Keratinocyte (primary cell): ENCODE measurements around the gene MEP1A. TPM values are rescaled to one million over a fixed set of nuclear protein-coding genes. Genes with fewer than 3 reads are reported as not detected.

Experiments
- DNase-seq: peaks from one replicate; pipeline ENCODE4 v3.0.0-alpha.2; 2011; ENCODE audit warnings: low read depth, missing footprints, low spot score
- FAIRE-seq: peaks from 2 replicates; lab custom pipeline; 2011; peaks lifted over from hg19 to GRCh38; lab: Jason Lieb, UNC
- H2AFZ ChIP-seq: 2 replicates; pipeline ENCODE4 v1.6.0; 2012; ENCODE audit warnings: low read length, control low read depth, inconsistent platforms; ENCODE audit not compliant: control insufficient read depth
- H3K27ac ChIP-seq: 2 replicates; pipeline ENCODE4 v1.5.1; 2011; ENCODE audit warnings: low read length; ENCODE audit not compliant: control insufficient read depth, insufficient read depth
- H3K27me3 ChIP-seq: 3 replicates; pipeline ENCODE4 v1.6.0; 2011; ENCODE audit warnings: low read length; ENCODE audit not compliant: control insufficient read depth, insufficient read depth; ENCODE audit errors: extremely low read depth
- H3K36me3 ChIP-seq, 2 experiments: 2 replicates in 1 of 2; 3 replicates in 1 of 2; pipeline ENCODE4 v1.5.1; 2011; ENCODE audit warnings: low read length in 2 of 2, mild to moderate bottlenecking in 1 of 2; ENCODE audit not compliant: control insufficient read depth in 2 of 2, insufficient read depth in 2 of 2; ENCODE audit errors: extremely low read depth in 1 of 2
- H3K4me1 ChIP-seq: 3 replicates; pipeline ENCODE4 v1.5.1; 2011; ENCODE audit warnings: low read length; ENCODE audit not compliant: control insufficient read depth, insufficient read depth; ENCODE audit errors: extremely low read depth
- H3K4me2 ChIP-seq: 3 replicates; pipeline ENCODE4 v1.6.0; 2011; ENCODE audit warnings: low read depth, low read length; ENCODE audit not compliant: control insufficient read depth, insufficient read depth; ENCODE audit errors: extremely low read depth
- H3K4me3 ChIP-seq, 3 experiments: fragments of 200-600 bp in 1 of 3; sonication (generic) in 1 of 3; 2 replicates in 2 of 3; 3 replicates in 1 of 3; pipeline ENCODE4 v1.5.1; 2011 to 2016; ENCODE audit warnings: low read length in 3 of 3, mild to moderate bottlenecking in 3 of 3, control low read depth in 2 of 3, inconsistent platforms in 1 of 3, low read depth in 1 of 3, mixed read lengths in 1 of 3, mixed run types in 1 of 3, moderate library complexity in 1 of 3; ENCODE audit not compliant: control insufficient read depth in 2 of 3, insufficient read depth in 2 of 3; ENCODE audit errors: extremely low read depth in 1 of 3
- H3K79me2 ChIP-seq: 2 replicates; pipeline ENCODE4 v1.6.0; 2012; ENCODE audit warnings: low read length; ENCODE audit not compliant: control insufficient read depth, insufficient read depth
- H3K9ac ChIP-seq: 3 replicates; pipeline ENCODE4 v1.6.0; 2011; ENCODE audit warnings: low read length; ENCODE audit not compliant: control insufficient read depth, insufficient read depth; ENCODE audit errors: extremely low read depth
- H3K9me1 ChIP-seq: 3 replicates; pipeline ENCODE4 v1.6.0; 2011; ENCODE audit warnings: low read length; ENCODE audit not compliant: control insufficient read depth, insufficient read depth; ENCODE audit errors: extremely low read depth
- H3K9me3 ChIP-seq: 2 replicates; pipeline ENCODE4 v1.5.1; 2012; ENCODE audit warnings: low read depth, low read length; ENCODE audit not compliant: control insufficient read depth
- H4K20me1 ChIP-seq: 3 replicates; pipeline ENCODE4 v1.6.0; 2011; ENCODE audit warnings: low read length; ENCODE audit not compliant: control insufficient read depth, insufficient read depth; ENCODE audit errors: extremely low read depth
- EZH2 ChIP-seq: IDR thresholded peaks from one replicate; pipeline ENCODE4 v1.6.1; 2012; ENCODE audit warnings: inconsistent platforms, mild to moderate bottlenecking, low read length, moderate library complexity
- dilution Hi-C: fragments of 300-500 bp; cut with MboI; formaldehyde crosslinking; loops from one replicate; pipeline ENCODE4 v1.7.0; 2020; ENCODE audit warnings: low sequenced_read_pairs; ENCODE audit not compliant: extremely low pct_ligation_motif_present
- polyA plus RNA-seq, 5 experiments: library from polyadenylated mRNA; depleted of rRNA in 3 of 5; stranded (reverse) in 3 of 5; stranded (forward) in 1 of 5; unstranded in 1 of 5; fragments of >200 nt; gene quantifications; 1 replicate in 1 of 5; 2 replicates in 3 of 5; 3 replicates in 1 of 5; pipeline versions ENCODE4 v1.2.1 to v1.2.3, GENCODE V29; 2011 to 2012; ENCODE audit warnings: missing spikeins in 2 of 5, low read depth in 1 of 5, low replicate concordance in 1 of 5
- TF ChIP-seq, protein P1 (sequence below), 3 experiments: IDR thresholded peaks in 1 of 3; conservative IDR thresholded peaks in 1 of 3; optimal IDR thresholded peaks in 1 of 3; 2 replicates in 2 of 3; 3 replicates in 1 of 3; pipeline versions ENCODE3 to v1.5.1; 2011; ENCODE audit warnings: low read length in 3 of 3, mild to moderate bottlenecking in 3 of 3, moderate library complexity in 2 of 3, control low read depth in 1 of 3, inconsistent platforms in 1 of 3; ENCODE audit not compliant: insufficient read depth in 2 of 3; ENCODE audit errors: extremely low read depth in 1 of 3

MEP1A gene
- polyA plus RNA-seq, 1 donor (not counting 4 experiments of a cell fraction or from before 2014, with no cell fraction given): 0.07 TPM

DNA sequence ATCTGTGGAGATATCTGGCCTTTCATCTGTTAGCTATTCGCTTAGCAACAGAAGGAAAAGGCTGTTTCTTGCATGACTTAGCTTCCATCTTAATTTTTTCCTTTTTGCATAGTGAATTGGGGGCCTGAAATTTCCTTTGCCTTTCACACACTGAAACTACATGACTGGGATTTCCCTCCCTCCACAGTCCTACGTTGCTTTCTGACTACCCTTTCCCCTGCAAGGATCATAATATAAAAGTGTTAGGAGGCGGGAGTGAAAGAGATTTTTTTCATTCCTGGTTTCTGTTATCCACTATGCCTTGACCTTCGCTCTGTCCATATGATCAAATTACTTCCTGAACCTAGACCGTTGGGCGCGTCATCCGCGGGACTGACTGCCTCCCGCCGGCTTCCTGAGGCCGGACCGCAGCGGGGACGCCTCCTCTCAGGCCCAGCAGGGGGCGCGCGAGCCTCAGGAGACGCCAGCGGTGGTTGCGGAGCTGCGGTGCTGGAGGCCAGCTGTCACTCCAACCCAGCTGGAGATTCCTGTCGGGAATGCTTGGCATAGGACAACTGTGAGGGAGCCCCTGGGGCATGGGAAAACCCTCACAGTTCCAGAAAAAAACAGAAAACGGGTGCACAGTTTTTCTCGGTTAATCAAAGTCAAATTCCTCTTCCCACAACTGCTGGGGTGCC lies 55.6 kb downstream of the MEP1A start:
- Histone ChIP-seq H3K4me3 (no peak overlapping the region), H3K27ac (no peak overlapping the region), H4K20me1 (no peaks in the 10 kb centered on the region), H3K9ac (no peak overlapping the region), H2AFZ (peak overlapping the region; percentile 18), H3K27me3 (no peaks in the 10 kb centered on the region), H3K36me3 (no peaks in the 10 kb centered on the region), H3K4me1 (peaks cover 12% of the 10 kb centered on the region), H3K9me1 (no peaks in the 10 kb centered on the region), H3K4me2 (peak overlapping the region; percentile 52), H3K9me3 (no peaks in the 10 kb centered on the region), H3K79me2 (no peaks in the 10 kb centered on the region)
- TF ChIP-seq EZH2: no peak
- TF ChIP-seq, protein P1, sequence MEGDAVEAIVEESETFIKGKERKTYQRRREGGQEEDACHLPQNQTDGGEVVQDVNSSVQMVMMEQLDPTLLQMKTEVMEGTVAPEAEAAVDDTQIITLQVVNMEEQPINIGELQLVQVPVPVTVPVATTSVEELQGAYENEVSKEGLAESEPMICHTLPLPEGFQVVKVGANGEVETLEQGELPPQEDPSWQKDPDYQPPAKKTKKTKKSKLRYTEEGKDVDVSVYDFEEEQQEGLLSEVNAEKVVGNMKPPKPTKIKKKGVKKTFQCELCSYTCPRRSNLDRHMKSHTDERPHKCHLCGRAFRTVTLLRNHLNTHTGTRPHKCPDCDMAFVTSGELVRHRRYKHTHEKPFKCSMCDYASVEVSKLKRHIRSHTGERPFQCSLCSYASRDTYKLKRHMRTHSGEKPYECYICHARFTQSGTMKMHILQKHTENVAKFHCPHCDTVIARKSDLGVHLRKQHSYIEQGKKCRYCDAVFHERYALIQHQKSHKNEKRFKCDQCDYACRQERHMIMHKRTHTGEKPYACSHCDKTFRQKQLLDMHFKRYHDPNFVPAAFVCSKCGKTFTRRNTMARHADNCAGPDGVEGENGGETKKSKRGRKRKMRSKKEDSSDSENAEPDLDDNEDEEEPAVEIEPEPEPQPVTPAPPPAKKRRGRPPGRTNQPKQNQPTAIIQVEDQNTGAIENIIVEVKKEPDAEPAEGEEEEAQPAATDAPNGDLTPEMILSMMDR (optimal IDR thresholded peaks at IDR 0.05 in 1 of 3, IDR thresholded peaks at IDR 0.05 in 1 of 3, conservative IDR thresholded peaks at IDR 0.05 in 1 of 3; ENCODE audit: extremely low read depth in 1 of 3, insufficient read depth in 2 of 3, low read length in 3 of 3): peak; percentile 78 to 97 (median 83)
- FAIRE-seq (no peak), DNase-seq (peak; percentile 40)
- dilution Hi-C loops: no loop called here

DNA sequence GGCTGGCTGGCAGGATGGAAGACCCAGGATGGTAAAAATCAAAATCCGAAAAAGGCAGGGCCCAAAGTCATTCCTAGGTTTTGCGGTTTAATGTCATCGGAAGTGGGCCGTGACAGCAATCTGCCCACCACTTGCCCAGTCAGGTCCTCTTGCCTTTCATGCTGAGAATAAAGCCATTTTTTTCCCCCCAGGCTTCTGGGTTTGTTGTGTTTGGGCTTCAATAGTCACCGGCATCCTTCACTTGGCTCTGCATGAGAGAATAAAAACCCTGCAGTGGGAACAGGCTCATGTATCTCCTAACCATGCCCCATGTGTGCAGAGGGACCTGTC lies 56.1 kb downstream of the MEP1A start:
- H3K9ac ChIP-seq: no peak overlapping the region
- no peaks in the 10 kb centered on the region for H3K36me3 ChIP-seq
- H3K27me3 ChIP-seq: no peaks in the 10 kb centered on the region
- dilution Hi-C loops: no loop called here
- no peaks in the 10 kb centered on the region for H4K20me1 ChIP-seq
- H3K9me3 ChIP-seq: no peaks in the 10 kb centered on the region
- peaks cover 12% of the 10 kb centered on the region for H3K4me1 ChIP-seq
- no peaks in the 10 kb centered on the region for H3K79me2 ChIP-seq
- DNase-seq: no peak
- peak overlapping the region; percentile 52 for H3K4me2 ChIP-seq
- no peaks in the 10 kb centered on the region for H3K9me1 ChIP-seq
- no peak overlapping the region for H2AFZ ChIP-seq
- no peak overlapping the region for H3K4me3 ChIP-seq
- H3K27ac ChIP-seq: no peak overlapping the region
- TF ChIP-seq, protein P1 (optimal IDR thresholded peaks at IDR 0.05 in 1 of 3, IDR thresholded peaks at IDR 0.05 in 1 of 3, conservative IDR thresholded peaks at IDR 0.05 in 1 of 3; ENCODE audit: extremely low read depth in 1 of 3, insufficient read depth in 2 of 3, low read length in 3 of 3): no peak
- no peak for TF ChIP-seq EZH2
- no peak for FAIRE-seq
